ENCODE measurements around the gene NPPA.

- TF ChIP-seq POLR2A (IDR thresholded peaks at IDR 0.05): no peak
- no peak for TF ChIP-seq CTCF (IDR thresholded peaks at IDR 0.05)
- no peak for TF ChIP-seq EP300 (IDR thresholded peaks at IDR 0.05)
Measured at GRCh38 chr1:11835441-11836225, 11.9 kb downstream of the NPPA start.
